ENCODE measurements around the gene GLT1D1.
"Not testable (repeated sequence)": the region's sequence is repeated elsewhere in the genome, so short reads cannot be mapped to it uniquely, and the experiment has no call there.

The GLT1D1 gene

DNA sequence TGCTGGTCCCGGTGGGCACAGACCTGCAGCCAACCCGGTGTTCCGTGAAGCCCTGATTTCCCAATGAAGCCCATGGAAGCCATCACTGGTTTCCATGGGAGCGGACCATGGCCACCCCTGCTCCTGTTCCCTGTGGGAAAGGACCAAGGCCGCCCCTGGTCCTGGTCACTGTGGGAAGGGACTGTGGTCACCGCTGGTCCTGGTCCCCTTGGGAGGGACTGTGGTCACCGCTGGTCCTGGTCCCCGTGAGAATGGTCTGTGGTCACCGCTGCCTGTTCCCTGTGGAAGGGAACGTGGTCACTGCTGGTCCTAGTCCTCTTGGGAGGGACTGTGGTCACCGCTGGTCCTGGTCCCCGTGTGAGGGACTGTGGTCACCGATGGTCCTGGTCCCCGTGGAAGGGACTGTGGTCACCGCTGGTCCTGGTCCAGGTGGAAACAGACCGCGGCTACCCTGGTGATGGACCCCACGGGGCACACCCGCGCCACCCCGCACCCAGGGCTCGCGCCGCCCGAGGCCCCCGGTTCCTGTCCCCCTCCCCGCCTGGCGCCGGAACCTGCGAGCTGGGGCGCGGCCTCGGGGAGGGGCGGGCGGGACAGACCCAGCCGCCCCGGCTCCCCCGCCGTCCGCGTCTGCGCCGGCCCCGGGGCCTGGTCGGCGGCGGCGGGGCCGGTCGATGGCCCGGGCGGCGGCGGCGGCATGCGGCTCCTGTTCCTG lies at the start of gene GLT1D1:
Gene GLT1D1, plus strand, starts transcription at position 594 of the 715 bp plus-strand sequence. Its CDS starts 104 bp downstream, at position 698.
- no peak for ATAC-seq
- DNase-seq, result no peak

DNA sequence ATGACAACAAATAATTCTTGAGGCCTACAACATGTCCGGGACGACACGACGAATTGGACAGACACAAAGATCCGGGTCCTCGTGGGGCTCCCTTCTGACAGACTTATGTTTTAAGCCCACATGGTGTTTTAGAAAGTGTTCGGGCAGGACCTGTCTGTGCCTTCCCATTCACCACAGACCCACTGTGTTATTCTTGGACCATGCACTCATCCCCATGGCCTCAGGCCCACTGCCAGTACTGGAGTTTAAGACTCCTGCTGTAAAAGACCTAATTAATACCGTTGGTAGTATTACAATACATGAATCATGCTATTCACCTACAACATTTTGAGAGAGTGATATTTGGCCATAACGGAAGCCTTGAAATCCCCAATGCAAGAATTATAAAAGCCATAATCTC lies 49.5 kb upstream of the GLT1D1 start:
- ATAC-seq (no peak), DNase-seq (no peak)

DNA sequence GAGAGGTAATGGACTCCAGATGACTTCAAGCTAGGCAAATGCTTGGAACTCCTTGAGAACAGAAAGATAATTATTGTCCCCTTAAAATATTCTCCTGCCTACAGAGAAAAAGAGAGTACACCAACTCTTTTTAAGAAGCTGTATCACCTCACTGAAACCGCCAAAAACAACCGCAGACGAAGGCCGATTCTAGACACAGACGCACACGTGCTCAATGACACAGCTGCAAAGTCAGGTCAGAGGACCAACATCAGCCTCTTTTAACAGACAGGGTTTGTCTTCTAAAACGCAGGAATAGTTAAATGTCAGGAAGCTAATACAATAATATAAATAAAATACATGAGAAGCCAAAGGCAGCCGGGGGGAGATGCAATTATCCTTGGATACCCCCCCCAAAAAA lies 48.5 kb upstream of the GLT1D1 start:
- DNase-seq (no peak), ATAC-seq (no peak)

DNA sequence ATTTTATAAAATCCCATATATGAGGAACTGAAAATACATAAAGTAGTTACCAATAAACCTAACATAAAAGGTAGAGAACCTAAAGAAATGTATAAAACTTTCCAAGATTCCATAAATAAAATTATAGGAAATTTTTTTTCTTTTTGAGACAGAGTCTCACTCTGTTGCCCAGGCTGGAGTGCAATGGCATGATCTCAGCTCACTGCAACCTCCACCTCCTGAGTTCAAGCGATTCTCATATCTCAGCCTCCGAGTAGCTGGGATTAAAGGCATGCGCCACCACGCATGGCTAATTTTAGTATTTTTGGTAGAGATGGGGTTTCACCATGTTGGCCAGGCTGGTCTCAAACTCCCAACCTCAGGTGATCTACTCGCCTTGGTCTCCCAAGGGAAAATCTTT lies 47.9 kb upstream of the GLT1D1 start:
- DNase-seq, ATAC-seq: not testable (repeated sequence)

DNA sequence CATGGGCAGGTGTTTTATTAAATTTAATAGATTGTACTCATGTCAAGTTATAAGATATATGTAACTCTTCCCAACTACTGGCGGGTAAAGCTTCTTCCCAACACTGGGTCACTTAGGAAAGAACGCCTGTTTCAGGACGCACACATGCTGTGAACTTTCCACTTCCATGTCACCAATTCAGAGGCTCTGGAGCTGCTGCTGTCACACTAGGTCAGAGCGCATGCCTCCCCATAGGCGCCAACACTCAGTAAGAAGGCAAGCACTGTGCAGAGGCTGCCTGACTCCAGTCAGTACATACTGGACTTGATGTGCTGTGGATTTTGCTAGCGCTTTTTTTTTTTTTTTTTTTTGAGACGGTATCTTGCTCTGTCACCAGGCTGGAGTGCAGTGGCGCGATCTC lies 46.7 kb upstream of the GLT1D1 start:
- ATAC-seq, result no peak
- no peak for DNase-seq

DNA sequence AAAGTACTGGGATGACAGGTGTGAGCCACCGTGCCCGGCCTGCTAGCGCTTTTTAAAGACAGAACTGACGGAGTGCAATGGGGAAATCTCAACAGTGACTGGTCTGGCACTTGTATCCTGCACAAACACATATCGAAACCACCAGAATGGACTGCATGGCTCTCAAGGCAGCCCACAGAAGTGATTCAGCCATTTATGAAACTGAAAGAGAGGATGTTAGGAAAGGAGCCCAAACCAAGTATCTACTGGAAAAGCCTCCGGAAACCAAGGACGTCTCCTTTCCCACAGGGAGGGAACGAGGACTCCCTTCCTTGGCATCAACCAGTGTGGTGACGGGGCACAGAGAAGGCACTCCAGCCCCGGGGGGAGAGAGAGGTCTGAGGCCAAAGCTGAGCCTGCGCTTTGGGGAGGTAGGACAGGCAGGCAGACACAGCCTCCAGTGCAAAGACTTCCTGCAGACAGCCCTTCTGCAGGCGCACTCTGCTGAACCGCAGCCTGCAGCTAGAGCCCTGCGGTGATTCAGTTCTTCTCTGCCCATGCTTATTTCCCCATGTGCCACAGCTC lies 46.0 kb upstream of the GLT1D1 start:
- DNase-seq (no peak), ATAC-seq (no peak)

DNA sequence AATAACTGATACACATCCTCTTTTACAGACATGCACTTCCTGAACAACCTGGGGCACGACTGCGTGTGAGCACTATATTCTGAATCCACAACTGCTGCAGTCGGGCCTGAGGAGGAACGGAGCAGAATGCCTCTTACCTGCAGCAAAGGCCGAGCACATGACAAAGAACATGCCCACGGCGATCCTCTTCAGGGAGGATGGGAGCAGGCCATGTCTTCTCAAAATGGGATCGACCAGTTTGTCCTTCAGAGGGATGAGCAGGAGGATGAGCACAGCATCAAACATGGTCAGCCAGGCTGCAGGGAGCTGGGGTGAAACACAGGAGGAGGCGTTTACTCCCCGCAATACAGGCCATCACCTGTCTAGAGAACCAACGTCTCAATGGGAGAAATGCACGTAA lies 44.6 kb upstream of the GLT1D1 start:
- DNase-seq (no peak), ATAC-seq (no peak)

DNA sequence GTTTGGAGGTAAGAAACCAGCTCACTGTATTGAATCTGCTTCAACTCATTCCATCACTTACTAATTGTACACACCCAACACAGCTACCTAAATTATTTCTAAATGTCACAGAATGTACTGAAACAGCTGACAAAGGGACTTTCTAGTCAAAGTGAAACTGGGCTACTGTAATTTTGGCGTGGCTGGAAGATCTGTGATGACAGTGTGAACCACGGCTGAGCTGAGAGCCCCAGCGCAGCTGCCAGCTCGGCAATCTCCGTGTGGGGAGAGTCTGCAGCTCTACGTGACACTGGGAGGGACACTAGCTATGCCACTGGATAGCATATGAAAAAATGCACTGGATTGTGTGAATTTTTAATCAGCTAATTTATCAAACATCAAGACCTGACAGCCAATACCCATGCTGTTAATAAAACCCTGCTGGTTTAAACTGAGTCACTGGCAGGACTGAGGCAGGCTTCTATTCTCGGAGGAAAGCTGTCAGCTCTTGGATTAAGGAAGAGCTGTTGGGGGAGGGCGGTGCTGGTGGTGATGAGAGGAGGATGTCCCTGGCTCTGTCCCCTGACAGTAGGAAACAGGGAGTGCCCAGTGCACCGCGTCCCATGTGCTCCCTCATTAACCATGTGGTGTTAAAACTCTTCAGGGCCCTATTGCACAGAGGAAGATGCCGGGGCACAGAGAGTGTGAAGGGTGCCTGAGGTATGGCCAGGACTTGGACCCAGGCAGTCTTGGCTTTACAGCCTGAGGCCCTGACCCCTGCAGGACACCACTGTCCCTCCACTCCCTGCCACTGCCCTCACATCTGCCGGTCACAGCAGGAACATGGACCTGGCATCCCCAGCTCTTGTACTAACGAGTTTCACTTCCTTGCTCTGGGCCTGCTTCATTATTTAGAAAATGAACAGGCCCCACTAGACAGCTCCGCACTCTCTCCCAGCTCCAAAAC lies 42.8 kb upstream of the GLT1D1 start:
- ATAC-seq (peak; percentile 77), DNase-seq (no peak)

DNA sequence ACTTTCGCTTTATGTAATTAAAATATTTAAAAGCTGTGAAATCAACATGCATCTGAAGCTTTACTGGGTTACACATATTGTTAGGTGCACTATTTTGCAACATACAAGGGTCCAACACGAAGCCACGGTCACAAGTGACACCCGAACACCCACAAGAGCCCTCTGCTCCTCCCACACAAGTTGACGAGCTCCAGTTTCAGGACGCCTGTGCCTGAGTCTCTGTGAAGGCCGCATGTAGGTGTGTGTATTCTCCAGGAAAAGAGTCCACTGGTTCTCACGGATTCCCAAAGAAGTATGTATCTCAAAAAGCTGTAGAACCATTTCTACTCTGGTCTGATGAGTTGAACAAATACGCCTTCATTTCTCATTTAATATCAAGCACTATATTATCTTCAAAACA lies 41.5 kb upstream of the GLT1D1 start:
- ATAC-seq, result no peak

DNA sequence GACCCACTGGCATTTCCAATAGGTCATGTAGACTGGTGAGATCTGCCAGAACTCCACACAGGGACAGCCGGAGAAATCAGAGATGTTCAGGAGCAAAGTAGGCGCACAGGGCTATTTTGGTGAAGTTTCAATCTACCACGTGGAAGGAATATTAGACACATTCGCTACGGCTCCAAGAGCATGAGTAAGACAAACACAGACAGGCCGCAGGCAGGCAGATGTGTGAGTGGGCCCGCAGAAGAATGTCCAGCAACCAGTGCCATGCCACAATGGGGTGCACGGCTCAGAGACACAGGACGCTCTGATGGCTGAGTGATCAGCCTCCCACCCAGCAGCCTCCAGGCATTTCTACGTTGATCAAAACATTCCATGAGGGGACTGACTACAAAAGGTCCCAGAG lies 39.9 kb upstream of the GLT1D1 start:
- ATAC-seq (no peak), DNase-seq (no peak)

More for the DNA sequence above, 41.5 kb upstream of the GLT1D1 start:
- DNase-seq, result no peak

DNA sequence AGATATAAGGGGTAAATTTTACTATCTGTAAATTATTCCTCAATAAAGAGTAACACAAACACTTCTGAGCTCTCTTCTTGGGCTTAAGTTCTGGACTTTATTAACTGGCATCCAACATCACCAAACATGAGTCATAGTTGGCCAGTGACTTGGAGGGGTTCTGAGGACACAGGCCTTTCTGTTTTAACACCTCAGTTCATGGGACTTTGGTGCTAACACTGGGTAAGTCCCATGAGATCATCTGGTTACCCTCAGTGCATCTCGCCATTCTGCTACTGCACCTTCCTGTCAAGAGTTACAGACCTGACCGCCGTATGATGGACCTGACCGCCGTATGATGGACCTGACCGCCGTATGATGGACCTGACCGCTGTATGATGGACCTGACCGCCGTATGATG lies 39.4 kb upstream of the GLT1D1 start:
- no peak for DNase-seq

DNA sequence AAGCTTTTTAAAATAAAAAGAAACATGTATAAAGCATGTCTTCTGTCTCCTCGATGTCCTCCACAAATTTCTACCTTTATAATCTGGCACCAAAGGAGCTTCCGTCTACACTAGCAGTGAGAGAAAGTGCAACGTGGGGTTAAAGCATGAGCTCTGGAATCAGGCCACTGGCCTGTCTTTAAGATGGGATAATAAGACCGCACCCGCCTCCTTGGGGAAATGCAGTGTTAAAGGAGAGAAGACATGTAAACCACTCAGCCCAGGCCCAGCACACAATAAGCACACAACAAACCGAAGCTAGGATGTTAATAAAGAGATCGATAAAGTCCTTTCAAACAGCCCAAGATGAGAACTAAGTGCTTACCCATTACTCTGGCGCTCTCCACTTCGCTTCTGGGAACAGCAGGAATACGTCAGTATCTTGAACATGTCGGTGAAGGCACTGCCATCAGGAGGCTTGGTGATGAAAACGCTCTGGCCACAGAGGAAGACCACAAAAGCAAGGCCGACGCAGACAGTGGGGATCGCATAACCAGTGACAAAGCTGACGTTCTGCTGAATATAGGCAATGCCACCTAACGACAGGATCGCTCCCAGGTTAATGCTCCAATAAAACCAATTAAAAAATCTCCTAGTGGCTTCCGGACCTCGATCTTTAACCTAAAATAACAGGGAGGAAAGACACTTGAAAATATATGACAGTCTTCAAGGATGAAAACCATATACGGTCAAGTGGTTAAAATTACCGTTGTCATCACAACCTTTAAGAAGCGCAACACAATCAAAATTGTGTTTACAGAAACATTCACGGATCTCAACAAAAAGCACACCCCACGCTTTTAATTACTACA lies 38.6 kb upstream of the GLT1D1 start:
- ATAC-seq, result no peak
- no peak for DNase-seq

More for the DNA sequence above, 39.4 kb upstream of the GLT1D1 start:
- no peak for ATAC-seq

DNA sequence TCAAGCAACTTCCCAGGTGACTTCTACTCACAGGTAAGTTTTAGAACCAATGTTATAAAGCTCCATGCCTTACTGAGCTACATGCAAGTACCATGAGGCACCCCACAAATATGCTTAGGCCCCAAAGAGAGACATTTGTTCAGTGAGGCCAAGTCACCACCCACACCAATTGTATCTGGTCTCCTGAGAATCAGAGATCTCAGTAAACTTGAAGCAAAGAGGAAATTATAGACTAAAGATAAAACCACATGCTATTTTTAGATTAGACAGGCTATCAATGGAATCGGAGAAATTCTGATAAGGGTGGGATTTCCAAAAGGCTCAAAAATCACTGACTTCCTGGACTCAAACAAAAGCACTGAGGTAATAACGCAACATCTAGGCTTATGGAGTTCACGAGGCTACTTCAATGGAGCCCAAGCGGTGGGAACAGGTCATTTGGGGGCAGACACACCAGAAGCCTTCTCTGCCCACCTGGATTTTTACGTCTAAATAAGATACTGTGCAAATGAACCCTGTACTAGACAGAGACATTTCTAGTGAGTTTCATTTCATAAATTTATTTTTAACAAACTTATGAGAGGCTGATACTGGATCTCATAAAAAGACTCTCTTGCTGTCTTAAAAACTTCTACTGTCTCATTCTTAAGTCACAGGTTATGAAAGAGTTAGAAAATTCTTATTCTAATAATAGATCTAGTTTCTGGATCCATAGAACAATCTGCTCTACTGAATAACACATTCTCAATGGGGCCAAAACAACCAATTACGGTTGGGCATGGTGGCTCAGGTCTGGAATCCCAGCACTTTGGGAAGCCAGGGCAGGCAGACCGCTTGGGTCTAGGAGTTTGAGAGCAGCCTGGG lies 37.3 kb upstream of the GLT1D1 start:
- DNase-seq (no peak), ATAC-seq (no peak)

DNA sequence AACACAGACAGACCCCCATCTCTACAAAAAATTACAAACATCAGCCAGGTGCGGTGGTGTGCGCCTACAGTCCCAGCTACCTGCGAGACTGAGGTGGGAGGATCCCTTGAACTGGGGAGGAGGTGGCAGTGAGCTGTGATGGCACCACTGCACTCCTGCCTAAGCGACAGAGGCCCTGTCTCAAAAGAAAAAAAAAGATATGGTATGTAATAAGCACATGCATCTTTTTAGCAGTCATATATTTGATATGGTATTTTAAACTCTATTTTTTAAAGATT lies 36.7 kb upstream of the GLT1D1 start:
- ATAC-seq (no peak), DNase-seq (no peak)

DNA sequence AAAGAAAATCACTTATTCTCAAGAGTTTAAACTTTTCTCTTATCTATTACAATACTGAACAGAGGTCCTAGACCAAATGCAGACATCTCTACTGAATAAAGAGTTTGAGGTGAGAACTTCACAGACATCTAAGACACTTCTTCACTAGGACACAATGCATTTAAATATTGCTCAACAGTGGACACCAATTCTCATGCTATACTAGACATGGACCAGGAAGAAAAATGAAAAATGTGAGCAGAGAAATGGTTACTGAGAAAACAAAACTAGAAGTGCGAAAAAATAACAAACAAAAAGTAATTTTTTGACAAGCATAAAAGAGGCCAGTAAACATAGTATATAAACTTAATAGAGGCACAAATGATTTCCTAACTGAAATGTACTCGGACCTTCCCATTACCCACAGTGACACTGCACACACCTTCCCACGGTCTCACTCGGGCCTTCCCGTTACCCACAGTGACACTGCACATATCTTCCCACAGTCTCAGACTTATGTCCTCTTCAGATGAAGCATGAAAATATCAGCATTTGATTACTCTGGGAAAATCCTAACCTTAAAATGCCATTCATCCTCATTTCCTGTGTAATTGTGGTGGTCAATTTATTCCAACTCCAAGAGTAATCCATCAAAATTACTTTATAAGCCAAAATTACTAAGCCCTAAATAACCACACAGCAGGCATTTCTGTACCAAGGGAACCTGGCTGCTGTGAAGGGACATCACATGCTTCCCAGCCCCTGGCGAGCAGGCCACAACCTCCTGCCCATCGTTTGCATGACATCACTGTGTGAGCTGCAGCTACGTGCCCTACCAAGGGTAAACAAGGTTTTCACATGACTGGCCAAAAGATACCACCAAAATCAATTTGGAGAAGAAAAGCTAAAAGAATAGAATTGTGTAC lies 35.9 kb upstream of the GLT1D1 start:
- peak; percentile 38 for ATAC-seq

DNA sequence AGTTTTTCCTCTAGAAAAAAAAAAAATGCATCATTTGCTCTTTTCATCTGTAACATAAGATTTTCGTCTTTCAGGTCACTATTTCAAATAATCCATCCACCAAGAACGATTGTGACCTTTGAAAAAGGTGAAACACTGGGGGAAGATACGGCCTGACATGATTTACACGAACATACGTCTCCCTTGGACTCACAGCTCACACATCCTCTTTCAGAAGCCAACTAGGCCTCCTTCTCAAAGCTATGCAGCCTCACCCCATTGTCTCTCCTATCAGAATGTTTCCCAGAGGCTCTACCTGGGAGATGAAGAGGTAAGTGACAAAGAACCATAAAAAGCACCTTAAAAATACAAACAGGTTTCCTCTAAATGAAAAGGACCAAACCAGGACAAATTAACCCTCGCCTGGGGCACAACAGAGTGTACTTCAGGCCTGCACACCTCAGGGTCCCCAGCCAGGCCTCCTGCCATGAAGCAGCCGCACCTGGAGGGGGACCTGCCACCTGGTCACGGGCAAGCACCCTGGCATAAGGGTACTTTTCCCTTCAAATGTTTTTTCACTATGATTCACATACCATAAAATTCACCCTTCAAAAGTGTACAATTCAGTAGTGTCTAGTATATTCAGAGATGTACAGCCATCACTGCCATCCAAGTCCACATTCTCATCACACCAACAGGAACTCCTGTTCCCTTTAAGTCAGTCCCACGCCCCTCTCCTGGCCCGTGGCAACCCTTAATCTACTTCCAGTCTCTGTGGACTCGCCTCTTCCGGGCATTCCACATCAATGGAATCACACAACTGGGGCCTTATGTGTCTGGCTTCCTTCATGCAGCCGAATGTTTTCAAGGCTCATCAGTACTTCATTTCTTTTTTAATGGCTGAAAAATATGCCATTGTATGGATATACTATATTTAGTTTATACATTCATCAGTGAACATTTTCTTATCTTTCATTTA lies 34.9 kb upstream of the GLT1D1 start:
- DNase-seq (no peak), ATAC-seq (no peak)

More for the DNA sequence above, 35.9 kb upstream of the GLT1D1 start:
- DNase-seq, result no peak

DNA sequence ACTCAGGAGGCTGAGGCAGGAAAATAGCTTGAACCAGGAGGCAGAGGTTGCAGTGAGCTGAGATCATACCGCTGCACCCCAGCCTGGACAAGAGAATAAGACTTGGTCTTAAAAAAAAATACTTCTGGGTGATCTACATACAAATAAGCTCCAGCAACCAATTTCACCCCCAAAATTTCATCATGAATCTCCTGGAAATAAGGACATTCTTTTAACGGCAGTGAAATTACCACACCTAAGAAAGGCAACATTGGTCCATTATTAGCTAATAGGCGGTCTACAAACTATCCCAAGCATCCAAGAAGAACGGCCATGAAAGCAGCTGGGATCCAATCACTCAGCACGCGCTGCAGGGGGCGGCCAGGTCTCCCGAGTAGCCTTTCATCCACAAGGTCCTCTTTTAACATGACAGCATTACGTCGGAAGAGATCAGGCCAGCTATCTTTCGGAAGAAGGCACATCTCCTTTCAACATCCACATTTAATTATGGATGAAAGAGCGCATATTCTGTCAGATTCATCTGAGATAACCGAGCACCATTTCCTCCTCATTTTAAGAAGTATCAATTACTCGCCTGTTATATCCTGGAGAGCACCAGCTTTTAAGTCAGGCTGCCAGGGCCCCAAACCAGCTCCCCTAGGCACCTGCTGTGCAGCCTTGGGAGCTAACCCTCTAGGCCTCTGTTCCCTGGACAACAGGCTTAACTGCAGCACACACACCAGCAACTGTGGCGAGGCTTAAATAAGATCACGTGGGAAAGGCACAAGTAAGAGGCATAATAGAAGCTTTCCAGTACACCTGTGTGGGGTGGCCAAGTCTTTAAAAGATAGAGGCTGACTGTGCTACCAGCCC lies 33.8 kb upstream of the GLT1D1 start:
- DNase-seq (no peak), ATAC-seq (no peak)

DNA sequence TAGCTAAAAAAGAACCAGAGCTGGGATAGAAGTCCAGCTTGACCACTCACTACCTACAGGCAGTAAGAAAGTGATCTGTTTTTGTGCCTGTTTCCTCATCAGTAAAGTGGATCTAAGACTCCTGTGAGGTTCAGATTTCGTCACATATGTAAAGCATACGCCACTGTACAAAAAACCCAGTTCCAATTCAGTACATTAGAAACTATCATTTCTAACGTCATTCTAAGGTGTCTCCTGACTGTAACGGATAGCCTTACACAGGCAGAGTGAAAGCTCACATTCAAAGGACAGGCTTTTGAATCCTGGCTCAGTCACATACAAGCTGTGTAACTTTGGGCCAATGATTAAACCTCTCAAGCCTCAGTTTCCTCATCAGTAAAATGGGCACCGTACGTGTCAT lies 33.0 kb upstream of the GLT1D1 start:
- DNase-seq, result no peak
- ATAC-seq, result no peak
